Measurements from ENCODE around the gene HJURP. TPM values are rescaled to one million over a fixed set of nuclear protein-coding genes. Genes with fewer than 3 reads are reported as not detected.

The HJURP gene
- total RNA-seq, 1 donor from 2014 or later: 109 TPM

- Histone ChIP-seq H3K36me3 (no peaks in the 10 kb centered on the region), H3K4me2 (no peak overlapping the region), H4K20me1 (ENCODE audit: low read depth) (no peaks in the 10 kb centered on the region), H3K4me3 (no peak overlapping the region), H2AFZ (replicated peaks) (no peak overlapping the region), H3K79me2 (ENCODE audit: low read depth) (no peaks in the 10 kb centered on the region), H3F3A (ENCODE audit: low read depth) (no peaks in the 10 kb centered on the region), H3K9me3 (ENCODE audit: low read depth) (no peaks in the 10 kb centered on the region), H3K9ac (no peak overlapping the region), H3K27ac (no peak overlapping the region), H3K27me3 (no peaks in the 10 kb centered on the region), H3K4me1 (no peaks in the 10 kb centered on the region)
- peaks cover 4% of the 10 kb centered on the region for H3K27me3 Mint-ChIP-seq (ENCODE audit: insufficient read depth, low read depth)
- H3K9me3 Mint-ChIP-seq: peaks cover 16% of the 10 kb centered on the region
- H3K4me1 Mint-ChIP-seq: no peaks in the 10 kb centered on the region
- no peak overlapping the region for H3K27ac Mint-ChIP-seq
- no peak for DNase-seq (ENCODE audit: low spot score)
- no peaks in the 10 kb centered on the region for H3K36me3 Mint-ChIP-seq
- TF ChIP-seq EZH2 (IDR thresholded peaks at IDR 0.05) (no peak), EZH2phosphoT487 (IDR thresholded peaks at IDR 0.05) (no peak)
- TF ChIP-seq, protein P1, sequence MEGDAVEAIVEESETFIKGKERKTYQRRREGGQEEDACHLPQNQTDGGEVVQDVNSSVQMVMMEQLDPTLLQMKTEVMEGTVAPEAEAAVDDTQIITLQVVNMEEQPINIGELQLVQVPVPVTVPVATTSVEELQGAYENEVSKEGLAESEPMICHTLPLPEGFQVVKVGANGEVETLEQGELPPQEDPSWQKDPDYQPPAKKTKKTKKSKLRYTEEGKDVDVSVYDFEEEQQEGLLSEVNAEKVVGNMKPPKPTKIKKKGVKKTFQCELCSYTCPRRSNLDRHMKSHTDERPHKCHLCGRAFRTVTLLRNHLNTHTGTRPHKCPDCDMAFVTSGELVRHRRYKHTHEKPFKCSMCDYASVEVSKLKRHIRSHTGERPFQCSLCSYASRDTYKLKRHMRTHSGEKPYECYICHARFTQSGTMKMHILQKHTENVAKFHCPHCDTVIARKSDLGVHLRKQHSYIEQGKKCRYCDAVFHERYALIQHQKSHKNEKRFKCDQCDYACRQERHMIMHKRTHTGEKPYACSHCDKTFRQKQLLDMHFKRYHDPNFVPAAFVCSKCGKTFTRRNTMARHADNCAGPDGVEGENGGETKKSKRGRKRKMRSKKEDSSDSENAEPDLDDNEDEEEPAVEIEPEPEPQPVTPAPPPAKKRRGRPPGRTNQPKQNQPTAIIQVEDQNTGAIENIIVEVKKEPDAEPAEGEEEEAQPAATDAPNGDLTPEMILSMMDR (IDR thresholded peaks at IDR 0.05): no peak
- H3K4me3 Mint-ChIP-seq: no peak overlapping the region
These were observed 50.9 kb downstream of the HJURP start for GRCh38 chr2:233803292-233803911.

DNA sequence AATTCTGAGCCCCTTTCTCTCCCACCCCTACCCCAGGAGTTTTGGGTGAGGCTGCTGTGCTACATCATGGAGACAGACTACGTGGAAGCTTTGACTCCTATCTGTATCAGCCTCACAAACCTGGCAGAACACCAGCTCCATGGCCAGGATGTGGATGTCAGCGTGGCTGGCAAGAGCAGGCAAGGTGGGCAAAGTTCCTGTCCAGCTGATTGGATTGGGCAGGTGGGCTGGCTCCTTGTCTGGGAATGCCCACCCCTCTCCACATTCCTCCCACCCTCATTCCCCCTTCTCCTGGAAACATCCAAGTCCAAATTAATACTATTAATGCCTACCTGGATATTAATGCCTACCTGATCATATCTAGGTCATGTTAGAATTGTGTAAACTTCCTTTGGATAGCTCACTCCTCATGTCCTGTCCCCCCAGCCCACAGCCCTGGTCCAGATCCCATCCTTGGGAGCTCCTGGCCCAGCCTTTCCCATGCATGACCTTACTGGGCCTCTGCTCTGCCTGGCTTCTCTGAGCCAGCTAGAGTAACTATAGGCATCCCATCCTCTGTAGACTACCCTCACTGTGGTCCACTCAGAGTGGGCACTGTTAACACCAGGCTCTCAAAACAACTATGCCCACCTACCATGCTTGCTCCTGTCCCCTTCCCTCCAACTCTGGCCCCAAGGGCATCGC lies 52.1 kb downstream of the HJURP start:
- no peaks in the 10 kb centered on the region for H3K36me3 Mint-ChIP-seq
- H3K9me3 Mint-ChIP-seq: peaks cover 16% of the 10 kb centered on the region
- no peak overlapping the region for H3K4me3 ChIP-seq
- H3K27ac ChIP-seq: no peak overlapping the region
- no peak overlapping the region for H3K27ac Mint-ChIP-seq
- H3K4me1 ChIP-seq: no peaks in the 10 kb centered on the region
- peaks cover 4% of the 10 kb centered on the region for H3K27me3 Mint-ChIP-seq (ENCODE audit: insufficient read depth, low read depth)
- H4K20me1 ChIP-seq (ENCODE audit: low read depth): no peaks in the 10 kb centered on the region
- no peaks in the 10 kb centered on the region for H3K36me3 ChIP-seq
- no peaks in the 10 kb centered on the region for H3K4me1 Mint-ChIP-seq
- no peak for TF ChIP-seq EZH2 (IDR thresholded peaks at IDR 0.05)
- TF ChIP-seq EZH2phosphoT487 (IDR thresholded peaks at IDR 0.05): no peak
- TF ChIP-seq, protein P1 (IDR thresholded peaks at IDR 0.05): no peak
- DNase-seq (ENCODE audit: low spot score): no peak
- no peak overlapping the region for H3K4me2 ChIP-seq
- no peak overlapping the region for H2AFZ ChIP-seq (replicated peaks)
- H3K9ac ChIP-seq: no peak overlapping the region
- H3F3A ChIP-seq (ENCODE audit: low read depth): no peaks in the 10 kb centered on the region
- H3K4me3 Mint-ChIP-seq: no peak overlapping the region
- no peaks in the 10 kb centered on the region for H3K9me3 ChIP-seq (ENCODE audit: low read depth)
- H3K79me2 ChIP-seq (ENCODE audit: low read depth): no peaks in the 10 kb centered on the region
- no peaks in the 10 kb centered on the region for H3K27me3 ChIP-seq

GRCh38 chr2:233801357-233802131 lies 52.8 kb downstream of the HJURP start:
- H3K79me2 ChIP-seq (ENCODE audit: low read depth): no peaks in the 10 kb centered on the region
- peaks cover 4% of the 10 kb centered on the region for H3K27me3 Mint-ChIP-seq (ENCODE audit: insufficient read depth, low read depth)
- no peaks in the 10 kb centered on the region for H3K4me1 ChIP-seq
- H3K4me2 ChIP-seq: no peak overlapping the region
- H3K9ac ChIP-seq: no peak overlapping the region
- peaks cover 16% of the 10 kb centered on the region for H3K9me3 Mint-ChIP-seq
- H3K4me3 Mint-ChIP-seq: no peak overlapping the region
- H2AFZ ChIP-seq (replicated peaks): no peak overlapping the region
- H3K9me3 ChIP-seq (ENCODE audit: low read depth): no peaks in the 10 kb centered on the region
- no peaks in the 10 kb centered on the region for H3K4me1 Mint-ChIP-seq
- H3K27ac ChIP-seq: no peak overlapping the region
- no peaks in the 10 kb centered on the region for H3K36me3 ChIP-seq
- H3K27me3 ChIP-seq: no peaks in the 10 kb centered on the region
- H3K27ac Mint-ChIP-seq: no peak overlapping the region
- H3K4me3 ChIP-seq: no peak overlapping the region
- no peaks in the 10 kb centered on the region for H3K36me3 Mint-ChIP-seq
- DNase-seq (ENCODE audit: low spot score): no peak
- no peaks in the 10 kb centered on the region for H4K20me1 ChIP-seq (ENCODE audit: low read depth)
- no peak for TF ChIP-seq EZH2 (IDR thresholded peaks at IDR 0.05)
- no peak for TF ChIP-seq EZH2phosphoT487 (IDR thresholded peaks at IDR 0.05)
- TF ChIP-seq, protein P1 (IDR thresholded peaks at IDR 0.05): no peak
- no peaks in the 10 kb centered on the region for H3F3A ChIP-seq (ENCODE audit: low read depth)

Data from neural progenitor cell (in vitro differentiated cells).